Measurements from ENCODE around the gene RBPMS2. TPM values are rescaled to one million over a fixed set of nuclear protein-coding genes. Genes with fewer than 3 reads are reported as not detected.

Gene RBPMS2
- total and polyA plus RNA-seq, 2 of the 4 experiments (the other 2 are of a cell fraction): 2.8 TPM; not detected in 1

GRCh38 chr15:64716452-64716851 is 58.9 kb downstream of the RBPMS2 start:
- no peak for DNase-seq
- dilution Hi-C loops (cut with HindIII; ENCODE audit: low sequenced_read_pairs, unreplicated experiment): no loop called here
- Histone ChIP-seq H2AFZ (replicated peaks; ENCODE audit: low read length, poor library complexity) (no peak overlapping the region), H3K27ac (ENCODE audit: insufficient read depth, low read length) (no peak overlapping the region), H3K36me3 (ENCODE audit: control insufficient read depth, insufficient read depth, low read length) (no peaks in the 10 kb centered on the region), H2BK20ac (ENCODE audit: low read depth, low read length) (no peak overlapping the region), H4K91ac (ENCODE audit: insufficient read depth, low read depth, low read length) (no peak overlapping the region), H3K9me1 (ENCODE audit: insufficient read depth, low read length) (no peaks in the 10 kb centered on the region), H3K4me1 (ENCODE audit: control insufficient read depth, insufficient read depth, low read length) (no peaks in the 10 kb centered on the region), H3K14ac (replicated peaks; ENCODE audit: low read depth, low read length) (no peak overlapping the region), H2BK15ac (ENCODE audit: low read depth, low read length) (no peak overlapping the region), H3K4me3 (ENCODE audit: insufficient read depth, low read depth, low read length) (no peak overlapping the region), H3K79me1 (ENCODE audit: low read depth in 1 of 2, low read length in 2 of 2) (no peaks in the 10 kb centered on the region), H4K20me1 (ENCODE audit: insufficient read depth, low read length) (no peaks in the 10 kb centered on the region), H4K8ac (ENCODE audit: low read depth in 2 of 2, low read length in 2 of 2) (no peak overlapping the region), H4K5ac (ENCODE audit: low read depth, low read length) (no peak overlapping the region), H3K4me2 (ENCODE audit: low read depth, low read length) (no peak overlapping the region), H2BK5ac (ENCODE audit: low read depth, low read length, poor library complexity, severe bottlenecking) (no peak overlapping the region), H2AK9ac (replicated peaks; ENCODE audit: low read depth, low read length, poor library complexity) (no peak overlapping the region), H3K23ac (ENCODE audit: low read depth, low read length) (no peak overlapping the region), H3K56ac (ENCODE audit: extremely low read depth, insufficient read depth, low read length) (no peak overlapping the region), H2BK120ac (ENCODE audit: low read depth, low read length) (no peak overlapping the region), H3K9ac (ENCODE audit: low read depth, low read length) (no peak overlapping the region), H3K18ac (ENCODE audit: low read depth, low read length) (no peak overlapping the region), H2AK5ac (ENCODE audit: low read depth, low read length) (no peak overlapping the region), H3K27me3 (ENCODE audit: control insufficient read depth, insufficient read depth, low read length) (no peaks in the 10 kb centered on the region), H3K9me3 (ENCODE audit: control insufficient read depth, insufficient read depth, low read length) (no peaks in the 10 kb centered on the region), H3K4ac (ENCODE audit: low read depth, low read length) (no peak overlapping the region)
- ChIA-PET POLR2A (ENCODE audit: unreplicated experiment) (no interaction called here), CTCF (interaction anchor here (0.5 kb wide), 1 partner anchor 22 kb away, joined by 3 read pairs; no protein-coding TSS in a partner anchor)
- no TSS peak for BruUV-seq (replicated peaks)
- ATAC-seq (ENCODE audit: low read depth): no peak
- in situ Hi-C loops (cut with MboI; ENCODE audit: low sequenced_read_pairs): no loop called here
- 100% methylated on average over 1 of the region's 2 CpGs; no CpG with 5 or more reads in 1 of the 2 experiments for WGBS, 2 experiments (ENCODE audit: extremely low coverage in 2 of 2, insufficient read length in 1 of 2)
- no peak for TF ChIP-seq MAFK (IDR thresholded peaks at IDR 0.05; ENCODE audit: low read depth, low read length)
- TF ChIP-seq SMC3 (IDR thresholded peaks at IDR 0.05; ENCODE audit: low read depth, low read length): no peak
- no peak for TF ChIP-seq RCOR1 (IDR thresholded peaks at IDR 0.05; ENCODE audit: insufficient replicate concordance, low read length)
- no peak for TF ChIP-seq BHLHE40 (IDR thresholded peaks at IDR 0.05; ENCODE audit: low read depth, low read length)
- TF ChIP-seq CEBPB (IDR thresholded peaks at IDR 0.05; ENCODE audit: low read depth, low read length): no peak
- no peak for TF ChIP-seq POLR2A (IDR thresholded peaks at IDR 0.05; ENCODE audit: low read depth, low read length)
- no peak for TF ChIP-seq MXI1 (IDR thresholded peaks at IDR 0.05; ENCODE audit: borderline replicate concordance, low read depth, low read length)
- no peak for TF ChIP-seq NFE2L2 (IDR thresholded peaks at IDR 0.05; ENCODE audit: low read depth, low read length)
- no peak for TF ChIP-seq CTCF (conservative IDR thresholded peaks at IDR 0.05; ENCODE audit: low read depth, low read length)
- intact Hi-C loops (cut with micrococcal nuclease): no loop called here

All from IMR-90 (cell line).